Heart left ventricle (tissue), 16 donors: ENCODE data around the gene MDH1. TPM values are rescaled to one million over a fixed set of nuclear protein-coding genes. Genes with fewer than 3 reads are reported as not detected.

Source experiments
- ATAC-seq, 4 donors: fragments of 200-7000 bp; cut with Tn5 transposase; one replicate each; pipeline ENCODE4 v1.9.1; 2020 to 2022; ENCODE audit warnings: moderate library complexity in 4 of 4, mild to moderate bottlenecking in 3 of 4, moderate number of reproducible peaks in 1 of 4
- DNase-seq, 5 donors: peaks; one replicate each; pipeline ENCODE4 v3.0.0-alpha.2; 2020
- H3K27ac ChIP-seq, 12 donors: fragments of 200-600 bp; sonication (generic) in 4 of 12; one replicate each; pipeline versions ENCODE4 v1.5.0 to v1.8.0; 2016 to 2022; ENCODE audit warnings: mild to moderate bottlenecking in 2 of 12
- H3K27me3 ChIP-seq, 9 donors: fragments of 200-600 bp; sonication (generic) in 2 of 9; one replicate each; pipeline versions ENCODE4 v1.5.1 to v1.8.0; 2016 to 2022; ENCODE audit warnings: mild to moderate bottlenecking in 3 of 9
- H3K36me3 ChIP-seq, 9 donors: fragments of 200-600 bp; sonication (generic) in 2 of 9; one replicate each; pipeline versions ENCODE4 v1.5.0 to v1.8.0; 2018 to 2022; ENCODE audit warnings: mild to moderate bottlenecking in 2 of 9
- H3K4me1 ChIP-seq, 12 donors: fragments of 200-600 bp; sonication (generic) in 4 of 12; one replicate each; pipeline versions ENCODE4 v1.5.0 to v1.8.0; 2016 to 2022; ENCODE audit warnings: mild to moderate bottlenecking in 3 of 12
- H3K4me3 ChIP-seq, 12 donors: fragments of 200-600 bp; sonication (generic) in 4 of 12; one replicate each; pipeline versions ENCODE4 v1.5.0 to v1.8.0; 2017 to 2022; ENCODE audit warnings: mild to moderate bottlenecking in 9 of 12, moderate library complexity in 4 of 12
- H3K9me3 ChIP-seq, 12 donors: fragments of 200-600 bp; sonication (generic) in 4 of 12; one replicate each; pipeline versions ENCODE4 v1.5.0 to v1.8.0; 2016 to 2022; ENCODE audit warnings: mild to moderate bottlenecking in 1 of 12
- POLR2A ChIP-seq, 2 donors: fragments of 450-650 bp; IDR thresholded peaks; one replicate each; pipeline ENCODE4 v1.6.1; 2017; ENCODE audit warnings: antibody characterized with exemption in 2 of 2, mild to moderate bottlenecking in 2 of 2, moderate library complexity in 2 of 2
- WGBS, 4 donors: extraction: QIAGEN DNeasy Blood & Tissue Kit in 2 of 4; methylation state at CpG; one replicate each; pipeline versions ENCODE4 v1.1.5 to v1.1.7; 2013 to 2018; 5-methylcytosine and 5-hydroxymethylcytosine counted together
- intact Hi-C, 10 donors: fragments of 100-400 bp; cut with DNase I; formaldehyde crosslinking; loops; one replicate each; pipeline versions ENCODE4 v1.11.1 to v1.14.2; 2022
- polyA plus RNA-seq, 2 donors: library from polyadenylated mRNA; stranded (reverse); fragments of 200-250 nt; gene quantifications; one replicate each; pipeline ENCODE4 v1.2.3, GENCODE V29; 2013
- total RNA-seq, 9 donors: library from RNA; depleted of rRNA in 2 of 9; stranded (reverse); fragments of >200 nt in 2 of 9; fragmentation: NEBNext Ultra II Directional in 3 of 9; extraction: Animal tissue kit (Norgen Biotek cat#: 25700) in 3 of 9; gene quantifications; one replicate each; pipeline versions ENCODE4 v1.1.0 to v1.2.4, GENCODE V29; 2016 to 2023
- TF ChIP-seq, protein P1 (sequence below), 12 donors: fragments of 200-600 bp; sonication (generic) in 4 of 12; IDR thresholded peaks; one replicate each; pipeline versions ENCODE4 v1.5.0 to v1.8.0; 2018 to 2022; ENCODE audit warnings: antibody characterized with exemption in 12 of 12, mild to moderate bottlenecking in 5 of 12
- donor health status: ischemic (EF 13 %, LVEDD 7.1; RV severe dilation, severe dysfunction).
- donor health status: healthy with polysubstance abuse.
- donor health status: DM: no; HTN: yes; CAD: no.
- donor health status: DM: no; HTN: no; CAD: no.
- donor health status: ischemic (EF 25% LVEDD 6.9; RV normal size, moderate dysfunction).
- donor health status: ischemic (EF 25% LVEDD 5.7; RV mildly dilated, moderate dysfunction).
- donor health status: healthy.
- donor health status: DM: yes; HTN: yes; CAD: no.
- donor health status: ischemic (EF 35%, LVEDD 5.7; RV mildly dilated, moderate dysfunction).
- donor health status: nonischemic (EF 11% LVEDD 7.7; RV severe dilation, severe dysfunction).
- donor health status: DM: yes; HTN: yes; CAD: no.
- donor health status: PGD.
- donor health status: ischemic (EF 29% LVEDD 5.4; RV normal size, mild dysfunction).
- donor health status: nonischemic (EF 23%, LVEDD 6.1; RV moderate dilation, normal function).

Gene MDH1
- total and polyA plus RNA-seq, 11 donors = 862 to 2,242 (median 1,395) TPM

DNA sequence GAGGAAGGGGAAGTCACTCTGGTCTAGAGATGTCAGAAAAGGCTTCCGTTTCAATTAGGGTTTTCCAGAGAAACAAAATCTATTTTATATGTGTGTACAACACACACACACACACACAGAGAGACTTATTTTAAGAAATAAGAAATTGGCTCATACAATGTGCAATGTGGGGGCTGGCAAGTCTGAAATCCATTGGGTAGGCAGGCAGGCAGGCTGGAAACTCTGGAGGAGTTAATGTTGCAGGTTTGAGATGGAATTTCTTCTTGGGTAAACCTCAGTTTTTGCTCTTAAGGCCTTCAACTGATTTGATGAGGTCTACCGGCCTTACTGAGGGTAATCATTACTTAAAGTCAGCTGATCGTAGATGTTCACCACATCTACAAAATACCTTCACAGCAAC is 62.6 kb downstream of the MDH1 start:
- ATAC-seq (no peak), DNase-seq (no peak)
- Histone ChIP-seq H3K36me3 (no peaks in the 10 kb centered on the region), H3K4me3 (no peak overlapping the region), H3K9me3 (peaks cover 0 to 5% (median 0%) of the 10 kb centered on the region in 12 donors), H3K27me3 (no peaks in the 10 kb centered on the region), H3K4me1 (no peaks in the 10 kb centered on the region), H3K27ac (no peak overlapping the region)
- intact Hi-C loops = no loop called here
- WGBS, 4 donors = 87 to 90% (median 89%) methylated on average over 3 of the region's 3 CpGs
- no peak for TF ChIP-seq POLR2A (IDR thresholded peaks at IDR 0.05)
- TF ChIP-seq, protein P1, sequence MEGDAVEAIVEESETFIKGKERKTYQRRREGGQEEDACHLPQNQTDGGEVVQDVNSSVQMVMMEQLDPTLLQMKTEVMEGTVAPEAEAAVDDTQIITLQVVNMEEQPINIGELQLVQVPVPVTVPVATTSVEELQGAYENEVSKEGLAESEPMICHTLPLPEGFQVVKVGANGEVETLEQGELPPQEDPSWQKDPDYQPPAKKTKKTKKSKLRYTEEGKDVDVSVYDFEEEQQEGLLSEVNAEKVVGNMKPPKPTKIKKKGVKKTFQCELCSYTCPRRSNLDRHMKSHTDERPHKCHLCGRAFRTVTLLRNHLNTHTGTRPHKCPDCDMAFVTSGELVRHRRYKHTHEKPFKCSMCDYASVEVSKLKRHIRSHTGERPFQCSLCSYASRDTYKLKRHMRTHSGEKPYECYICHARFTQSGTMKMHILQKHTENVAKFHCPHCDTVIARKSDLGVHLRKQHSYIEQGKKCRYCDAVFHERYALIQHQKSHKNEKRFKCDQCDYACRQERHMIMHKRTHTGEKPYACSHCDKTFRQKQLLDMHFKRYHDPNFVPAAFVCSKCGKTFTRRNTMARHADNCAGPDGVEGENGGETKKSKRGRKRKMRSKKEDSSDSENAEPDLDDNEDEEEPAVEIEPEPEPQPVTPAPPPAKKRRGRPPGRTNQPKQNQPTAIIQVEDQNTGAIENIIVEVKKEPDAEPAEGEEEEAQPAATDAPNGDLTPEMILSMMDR (IDR thresholded peaks at IDR 0.05) = no peak

DNA sequence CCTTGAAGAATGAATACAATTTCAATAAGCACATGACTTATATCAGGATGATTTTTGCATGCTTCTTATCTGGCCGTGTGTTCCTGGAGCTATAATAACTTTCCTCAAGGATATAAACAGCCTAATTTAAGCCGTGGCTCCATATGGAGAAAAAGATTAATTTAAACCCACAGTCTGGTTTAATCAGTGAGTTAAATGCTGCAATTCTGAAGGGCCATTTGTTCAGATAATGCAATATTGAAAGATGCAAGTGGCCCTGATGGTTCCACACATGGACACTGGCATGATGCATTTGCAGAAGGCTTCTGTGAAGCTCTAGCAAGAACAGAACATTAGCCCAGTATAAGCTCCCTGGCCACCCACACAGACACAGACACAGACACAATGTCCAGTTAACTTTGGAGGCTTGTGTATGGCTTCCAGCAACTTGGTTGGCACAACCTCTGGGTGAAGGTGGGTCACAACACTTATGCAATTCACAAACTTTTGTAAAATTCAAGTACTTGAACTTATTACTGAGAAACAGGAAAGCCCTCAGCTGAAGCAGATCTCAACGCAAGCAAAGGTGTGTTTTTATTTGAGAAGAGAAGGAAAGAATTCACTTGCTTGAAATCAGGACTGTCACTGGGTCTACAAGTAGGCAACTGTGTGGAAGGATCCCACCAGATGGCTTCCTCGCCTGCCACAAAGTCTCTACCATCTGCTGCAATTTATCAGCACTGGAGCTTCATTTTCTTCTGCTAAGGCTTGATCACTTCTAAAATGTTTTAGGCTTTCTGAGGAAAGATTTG is 63.3 kb downstream of the MDH1 start:
- Histone ChIP-seq H3K4me1 (no peaks in the 10 kb centered on the region), H3K27ac (no peak overlapping the region), H3K4me3 (no peak overlapping the region), H3K27me3 (no peaks in the 10 kb centered on the region), H3K9me3 (peaks cover 0 to 5% (median 0%) of the 10 kb centered on the region in 12 donors), H3K36me3 (no peaks in the 10 kb centered on the region)
- ATAC-seq = no peak
- intact Hi-C loops = no loop called here
- TF ChIP-seq, protein P1 (IDR thresholded peaks at IDR 0.05) = no peak
- TF ChIP-seq POLR2A (IDR thresholded peaks at IDR 0.05) = no peak
- no peak for DNase-seq
- 67 to 77% (median 73%) methylated on average over 4 of the region's 4 CpGs for WGBS, 4 donors

DNA sequence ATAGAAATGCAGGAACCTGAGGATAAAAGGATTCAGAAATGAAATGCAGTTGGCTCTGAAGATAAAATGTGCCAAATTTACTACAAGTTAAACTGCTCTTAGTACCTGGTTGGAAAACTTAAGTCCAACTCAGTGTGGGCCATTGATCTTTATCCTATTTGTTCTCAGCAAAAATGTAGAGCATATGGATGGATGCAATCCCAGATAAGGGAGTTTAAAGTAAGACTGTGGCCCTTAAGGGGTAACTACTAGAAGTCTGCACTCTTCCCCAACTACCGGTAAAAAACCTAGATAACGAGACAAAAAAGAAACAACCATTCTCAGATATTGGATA is 63.9 kb downstream of the MDH1 start:
- 82 to 90% (median 87%) methylated on average over 2 of the region's 2 CpGs for WGBS, 4 donors
- no peak for ATAC-seq
- no peak for TF ChIP-seq POLR2A (IDR thresholded peaks at IDR 0.05)
- TF ChIP-seq, protein P1 (IDR thresholded peaks at IDR 0.05) = no peak

DNA sequence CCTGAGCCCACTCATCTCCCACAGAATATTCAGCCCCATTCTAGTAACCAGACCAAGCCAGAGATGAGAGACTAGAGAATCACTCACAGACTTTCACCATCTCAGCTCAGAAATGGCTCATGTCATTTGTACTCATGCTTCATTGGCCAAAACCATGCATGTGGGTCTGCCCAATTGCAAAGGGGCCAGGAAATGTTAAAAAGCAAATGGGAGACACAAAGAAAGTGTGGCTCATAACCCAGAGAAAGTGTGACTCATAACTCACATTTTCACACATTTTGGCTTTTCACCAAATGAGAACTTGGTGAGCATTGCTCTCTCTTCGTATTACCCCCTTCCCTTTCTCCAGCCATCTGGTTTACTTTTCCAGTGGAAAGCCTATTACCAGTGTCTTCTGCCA is 66.2 kb downstream of the MDH1 start:
- H3K9me3 ChIP-seq = peaks cover 0 to 5% (median 0%) of the 10 kb centered on the region in 12 donors
- no peak for TF ChIP-seq POLR2A (IDR thresholded peaks at IDR 0.05)
- TF ChIP-seq, protein P1 (IDR thresholded peaks at IDR 0.05) = no peak
- no peak overlapping the region for H3K4me3 ChIP-seq
- DNase-seq (no peak), ATAC-seq (no peak)
- no peak overlapping the region for H3K27ac ChIP-seq
- no peaks in the 10 kb centered on the region for H3K27me3 ChIP-seq
- peaks cover 0 to 8% (median 0%) of the 10 kb centered on the region in 12 donors for H3K4me1 ChIP-seq
- 81 to 94% (median 85%) methylated on average over 1 of the region's 1 CpG for WGBS, 4 donors
- intact Hi-C loops = no loop called here
- no peaks in the 10 kb centered on the region for H3K36me3 ChIP-seq

More for the DNA sequence above, 63.9 kb downstream of the MDH1 start:
- H3K9me3 ChIP-seq = peaks cover 0 to 5% (median 0%) of the 10 kb centered on the region in 12 donors
- no peaks in the 10 kb centered on the region for H3K36me3 ChIP-seq
- H3K27ac ChIP-seq = no peak overlapping the region
- intact Hi-C loops = no loop called here
- DNase-seq = no peak
- H3K27me3 ChIP-seq = no peaks in the 10 kb centered on the region
- no peak overlapping the region for H3K4me3 ChIP-seq
- no peaks in the 10 kb centered on the region for H3K4me1 ChIP-seq

Other genes starting within 250 kb of the MDH1 start
- 10 to 100 TPM; 13.9 to 32.2 (median 16.6) TPM for gene WDPCP, start 486 bp upstream of the MDH1 start, total RNA-seq
- gene WDPCP, start 486 bp upstream of the MDH1 start, polyA plus RNA-seq = 1 to 10 TPM; 3.2 to 6.2 TPM